Islet precursor cell (in vitro differentiated cells): ENCODE measurements around the gene ABCA5.

Experiments used
- DNase-seq: peaks from one replicate; pipeline ENCODE4 v3.0.0-alpha.2; 2018

Gene ABCA5

GRCh38 chr17:69327060-69327831, at the start of gene ABCA5:
TSS of gene ABCA5 (minus strand) at chr17:69327133. CDS start at chr17:69314415, 12,718 bp downstream.
- DNase-seq, result peak; percentile 98

GRCh38 chr17:69375229-69375628, 48.3 kb upstream of the ABCA5 start:
- no peak for DNase-seq

GRCh38 chr17:69373069-69373468, 46.1 kb upstream of the ABCA5 start:
- no peak for DNase-seq

GRCh38 chr17:69367298-69367697, 40.4 kb upstream of the ABCA5 start:
- no peak for DNase-seq

- DNase-seq, result no peak
Measured at GRCh38 chr17:69363488-69364210, 36.7 kb upstream of the ABCA5 start.

GRCh38 chr17:69361156-69361555, 34.2 kb upstream of the ABCA5 start:
- no peak for DNase-seq

GRCh38 chr17:69358688-69359596, 32.0 kb upstream of the ABCA5 start:
- peak; percentile 80 for DNase-seq

- no peak for DNase-seq
Measured at GRCh38 chr17:69357701-69358100, 30.8 kb upstream of the ABCA5 start.

- DNase-seq, result no peak
Measured at GRCh38 chr17:69356625-69357024, 29.7 kb upstream of the ABCA5 start.

GRCh38 chr17:69350911-69351310, 24.0 kb upstream of the ABCA5 start:
- DNase-seq, result no peak

GRCh38 chr17:69348429-69348828, 21.5 kb upstream of the ABCA5 start:
- DNase-seq, result peak; percentile 88

- no peak for DNase-seq
Measured at GRCh38 chr17:69346766-69347165, 19.8 kb upstream of the ABCA5 start.

GRCh38 chr17:69344939-69345338, 18.0 kb upstream of the ABCA5 start:
- no peak for DNase-seq

- DNase-seq, result no peak
Measured at GRCh38 chr17:69342896-69343644, 16.1 kb upstream of the ABCA5 start.

- DNase-seq, result no peak
Measured at GRCh38 chr17:69339937-69340336, 13.0 kb upstream of the ABCA5 start.

GRCh38 chr17:69336996-69337395, 10.1 kb upstream of the ABCA5 start:
- no peak for DNase-seq

GRCh38 chr17:69336580-69336979, 9.6 kb upstream of the ABCA5 start:
- no peak for DNase-seq

- DNase-seq, result no peak
Measured at GRCh38 chr17:69335058-69335457, 8.1 kb upstream of the ABCA5 start.

GRCh38 chr17:69333561-69333960, 6.6 kb upstream of the ABCA5 start:
- no peak for DNase-seq

- DNase-seq, result no peak
Measured at GRCh38 chr17:69331756-69332155, 4.8 kb upstream of the ABCA5 start.

GRCh38 chr17:69326377-69327059, 415 bp downstream of the ABCA5 start:
- DNase-seq, result no peak
